HepG2 (cell line): Measurements from ENCODE around the gene TXNRD2. TPM values are rescaled to one million over a fixed set of nuclear protein-coding genes. Genes with fewer than 3 reads are reported as not detected.

Experiments
- ATF3 ChIP-seq: sonication (generic); formaldehyde crosslinking; IDR thresholded peaks from 2 replicates; pipeline ENCODE4 v1.4.0; 2020; ENCODE audit warnings: missing genetic modification reagents
- HOXA5 ChIP-seq: sonication (generic); formaldehyde crosslinking; IDR thresholded peaks from 2 replicates; pipeline ENCODE4 v1.4.0; 2020; ENCODE audit warnings: missing genetic modification reagents
- KLF12 ChIP-seq: sonication (generic); formaldehyde crosslinking; IDR thresholded peaks from 2 replicates; pipeline ENCODE4 v1.4.0; 2020; ENCODE audit warnings: missing genetic modification reagents, borderline replicate concordance
- MAZ ChIP-seq, 2 experiments: sonication (generic) in 1 of 2; formaldehyde crosslinking in 1 of 2; IDR thresholded peaks; 2 replicates each; pipeline versions ENCODE4 v1.5.0 to v1.6.1; 2012 to 2020; ENCODE audit warnings: low read depth in 2 of 2, mild to moderate bottlenecking in 2 of 2, borderline replicate concordance in 1 of 2, improper control_type of control experiment in 1 of 2, low read length in 1 of 2, missing genetic modification reagents in 1 of 2, moderate library complexity in 1 of 2
- POGK ChIP-seq: sonication (generic); formaldehyde crosslinking; conservative IDR thresholded peaks from 2 replicates; pipeline ENCODE4 v1.8.0; 2022; ENCODE audit warnings: mild to moderate bottlenecking, moderate library complexity, missing genetic modification reagents
- PTBP1 ChIP-seq: fragments of 200-400 bp; formaldehyde crosslinking; IDR thresholded peaks from 2 replicates; pipeline ENCODE4 v1.6.1; 2018; ENCODE audit warnings: low read length, low read depth; ENCODE audit not compliant: poor library complexity, severe bottlenecking
- THAP11 ChIP-seq: IDR thresholded peaks from 2 replicates; pipeline ENCODE4 v1.6.1; 2016; ENCODE audit warnings: missing biosample characterization, missing genetic modification reagents
- WIZ ChIP-seq: sonication (generic); formaldehyde crosslinking; IDR thresholded peaks from 2 replicates; pipeline ENCODE4 v1.5.1; 2020; ENCODE audit warnings: mild to moderate bottlenecking, missing genetic modification reagents
- YEATS2 ChIP-seq: sonication (generic); formaldehyde crosslinking; IDR thresholded peaks from 2 replicates; pipeline ENCODE4 v1.4.0; 2020; ENCODE audit warnings: missing genetic modification reagents, borderline replicate concordance
- ZBTB33 ChIP-seq: sonication (generic); formaldehyde crosslinking; IDR thresholded peaks from 2 replicates; pipeline ENCODE4 v1.4.0; 2020; ENCODE audit warnings: missing genetic modification reagents
- ZHX2 ChIP-seq, 2 experiments: sonication (generic) in 1 of 2; formaldehyde crosslinking in 1 of 2; IDR thresholded peaks; 2 replicates each; pipeline versions ENCODE4 v1.6.1 to v1.9.0; 2014 to 2022; ENCODE audit warnings: antibody characterized with exemption in 1 of 2, borderline replicate concordance in 1 of 2, inconsistent platforms in 1 of 2, low read depth in 1 of 2, missing genetic modification reagents in 1 of 2
- ZNF207 ChIP-seq: fragments of 450-650 bp; IDR thresholded peaks from 2 replicates; pipeline ENCODE4 v1.6.1; 2016; ENCODE audit warnings: antibody characterized with exemption, borderline replicate concordance
- ZNF614 ChIP-seq: IDR thresholded peaks from 2 replicates; pipeline ENCODE4 v1.6.1; 2018; ENCODE audit warnings: missing biosample characterization, missing genetic modification reagents, inconsistent platforms, borderline replicate concordance
- ZNF619 ChIP-seq: sonication (generic); formaldehyde crosslinking; IDR thresholded peaks from 2 replicates; pipeline ENCODE4 v1.4.0; 2020; ENCODE audit warnings: mild to moderate bottlenecking, missing genetic modification reagents
- ZNF704 ChIP-seq: sonication (generic); formaldehyde crosslinking; IDR thresholded peaks from 2 replicates; pipeline ENCODE4 v1.8.1; 2023; ENCODE audit warnings: mild to moderate bottlenecking, inconsistent platforms, moderate library complexity, missing genetic modification reagents, borderline replicate concordance
- polyA plus RNA-seq, 8 experiments: library from polyadenylated mRNA; depleted of rRNA in 3 of 8; stranded (reverse) in 7 of 8; unstranded in 1 of 8; fragments of >200 nt; fragmentation: Illumina TruSeq in 4 of 8; extraction: Trizol in 4 of 8; gene quantifications; 2 replicates each; pipeline versions ENCODE4 v1.2.1 to v1.2.3, GENCODE V29; 2011 to 2016; ENCODE audit warnings: low read depth in 4 of 8, missing spikeins in 1 of 8, mixed read lengths in 1 of 8; ENCODE audit not compliant: insufficient read depth in 1 of 8
- total RNA-seq, 5 experiments: library from RNA; depleted of rRNA; stranded (reverse); fragments of >200 nt; fragmentation: Illumina TruSeq; extraction: Trizol; gene quantifications; 2 replicates each; pipeline ENCODE4 v1.2.3, GENCODE V29; 2016; ENCODE audit warnings: low read depth in 1 of 5

TXNRD2 gene
- total and polyA plus RNA-seq, 2 of the 13 experiments (the other 11 are each of a cell fraction or from before 2014, with no cell fraction given): 17.5 to 18.6 TPM

- TF ChIP-seq PTBP1: no peak
- peak; percentile 28; the same call in 1 of the 2 replicates for TF ChIP-seq WIZ (CRISPR knock-in tag)
- TF ChIP-seq YEATS2 (CRISPR knock-in tag): peak; percentile 57
- TF ChIP-seq MAZ (IDR thresholded peaks at IDR 0.05; ENCODE audit: borderline replicate concordance, low read depth, low read length): no peak
- peak; percentile 63; the same call in 1 of the 2 replicates for TF ChIP-seq MAZ (CRISPR knock-in tag; IDR thresholded peaks at IDR 0.05; ENCODE audit: low read depth)
- no peak; the same call in 1 of the 2 replicates for TF ChIP-seq ZHX2 (IDR thresholded peaks at IDR 0.05; ENCODE audit: low read depth)
- TF ChIP-seq ZHX2 (CRISPR knock-in tag; IDR thresholded peaks at IDR 0.05; ENCODE audit: borderline replicate concordance): no peak
- no peak for TF ChIP-seq HOXA5 (CRISPR knock-in tag)
- TF ChIP-seq KLF12 (CRISPR knock-in tag): peak; percentile 25; the same call in 1 of the 2 replicates
- TF ChIP-seq ZNF704 (CRISPR knock-in tag): 0 out of 2 replicates have a peak, but pooled peaks have one; percentile 8
- TF ChIP-seq ATF3 (CRISPR knock-in tag): no peak
- no peak for TF ChIP-seq ZNF207
- TF ChIP-seq POGK (CRISPR knock-in tag): 0 out of 2 replicates have a peak, but pooled peaks have one; percentile 23
- peak; percentile 50; the same call in 1 of the 2 replicates for TF ChIP-seq ZNF614 (CRISPR knock-in tag)
- TF ChIP-seq ZNF619 (CRISPR knock-in tag): peak; percentile 83
- TF ChIP-seq ZBTB33 (CRISPR knock-in tag): peak; percentile 70; the same call in 1 of the 2 replicates
- peak; percentile 51 for TF ChIP-seq THAP11 (CRISPR knock-in tag)
Observed at GRCh38 chr22:19970479-19971275, 29.1 kb upstream of the TXNRD2 start (continued).
